KMS-11 (cell line): ENCODE data around the gene TUBA4A.

Experiments used
- H2AFZ ChIP-seq: fragments of 200-600 bp; sonication (generic); 2 replicates; pipeline ENCODE4 v1.6.1; 2016; ENCODE audit warnings: antibody characterized with exemption, mixed run types, low read depth
- H3K27ac ChIP-seq: fragments of 200-600 bp; sonication (generic); 2 replicates; pipeline ENCODE4 v1.6.1; 2016; ENCODE audit warnings: mild to moderate bottlenecking, mixed run types
- H3K27me3 ChIP-seq: fragments of 200-600 bp; sonication (generic); 2 replicates; pipeline ENCODE4 v1.6.1; 2017; ENCODE audit warnings: mild to moderate bottlenecking, low read depth, mixed run types, moderate library complexity; ENCODE audit not compliant: insufficient read depth
- H3K36me3 ChIP-seq: fragments of 200-600 bp; sonication (generic); 2 replicates; pipeline ENCODE4 v1.6.1; 2017; ENCODE audit warnings: mild to moderate bottlenecking, mixed run types; ENCODE audit not compliant: insufficient read depth
- H3K4me1 ChIP-seq: fragments of 200-600 bp; sonication (generic); 2 replicates; pipeline ENCODE4 v1.6.1; 2016; ENCODE audit warnings: mild to moderate bottlenecking, low read depth, mixed run types; ENCODE audit not compliant: poor library complexity, severe bottlenecking
- H3K4me2 ChIP-seq: fragments of 200-600 bp; sonication (generic); 2 replicates; pipeline ENCODE4 v1.7.0; 2016; ENCODE audit warnings: mild to moderate bottlenecking, mixed run types
- H3K4me3 ChIP-seq: fragments of 200-600 bp; sonication (generic); IDR thresholded peaks from 2 replicates; pipeline ENCODE4 v1.6.1; 2017; ENCODE audit warnings: low read depth, low read length, mixed read lengths; ENCODE audit not compliant: insufficient read depth
- H3K79me2 ChIP-seq: fragments of 200-600 bp; sonication (generic); 2 replicates; pipeline ENCODE4 v1.6.1; 2016; ENCODE audit warnings: low read depth, mixed run types; ENCODE audit not compliant: insufficient read depth
- H3K9ac ChIP-seq: fragments of 200-600 bp; sonication (generic); 2 replicates; pipeline ENCODE4 v1.6.1; 2016; ENCODE audit warnings: mild to moderate bottlenecking, mixed run types
- H4K20me1 ChIP-seq: fragments of 200-600 bp; sonication (generic); 2 replicates; pipeline ENCODE4 v1.6.1; 2016; ENCODE audit warnings: mild to moderate bottlenecking, mixed run types; ENCODE audit not compliant: insufficient read depth
- TF ChIP-seq, protein P1 (sequence below): fragments of 200-600 bp; sonication (generic); conservative IDR thresholded peaks from 2 replicates; pipeline ENCODE4 v1.6.1; 2017; ENCODE audit warnings: low read depth, mild to moderate bottlenecking, antibody characterized with exemption, low read length, moderate library complexity, mixed read lengths

The TUBA4A gene

DNA sequence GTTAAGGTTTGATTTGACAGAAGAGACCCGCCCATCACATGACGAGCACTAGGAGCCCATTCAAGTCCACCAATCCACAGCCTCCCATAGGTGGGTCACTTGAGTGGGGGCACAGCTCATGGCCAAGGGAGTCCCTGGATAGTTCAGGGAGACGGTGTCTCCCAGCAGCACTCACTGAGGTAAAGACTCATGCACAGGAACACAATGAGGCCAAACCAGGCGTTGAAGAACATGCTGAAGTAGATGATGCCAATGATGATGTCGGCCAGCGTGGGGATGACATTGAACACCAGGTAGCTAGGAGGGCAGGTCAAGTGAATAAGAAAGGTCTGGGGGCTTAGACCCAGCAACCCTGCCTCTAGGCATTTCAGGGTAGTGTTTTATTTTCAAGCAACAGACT is 38.9 kb downstream of the TUBA4A start:
- no peaks in the 10 kb centered on the region for H3K27me3 ChIP-seq
- no peak overlapping the region for H3K27ac ChIP-seq
- no peak overlapping the region for H3K9ac ChIP-seq
- no peak overlapping the region for H3K4me3 ChIP-seq
- H3K36me3 ChIP-seq, result no peaks in the 10 kb centered on the region
- H3K4me2 ChIP-seq, result no peak overlapping the region
- H2AFZ ChIP-seq, result no peak overlapping the region
- H4K20me1 ChIP-seq, result no peaks in the 10 kb centered on the region
- TF ChIP-seq, protein P1, sequence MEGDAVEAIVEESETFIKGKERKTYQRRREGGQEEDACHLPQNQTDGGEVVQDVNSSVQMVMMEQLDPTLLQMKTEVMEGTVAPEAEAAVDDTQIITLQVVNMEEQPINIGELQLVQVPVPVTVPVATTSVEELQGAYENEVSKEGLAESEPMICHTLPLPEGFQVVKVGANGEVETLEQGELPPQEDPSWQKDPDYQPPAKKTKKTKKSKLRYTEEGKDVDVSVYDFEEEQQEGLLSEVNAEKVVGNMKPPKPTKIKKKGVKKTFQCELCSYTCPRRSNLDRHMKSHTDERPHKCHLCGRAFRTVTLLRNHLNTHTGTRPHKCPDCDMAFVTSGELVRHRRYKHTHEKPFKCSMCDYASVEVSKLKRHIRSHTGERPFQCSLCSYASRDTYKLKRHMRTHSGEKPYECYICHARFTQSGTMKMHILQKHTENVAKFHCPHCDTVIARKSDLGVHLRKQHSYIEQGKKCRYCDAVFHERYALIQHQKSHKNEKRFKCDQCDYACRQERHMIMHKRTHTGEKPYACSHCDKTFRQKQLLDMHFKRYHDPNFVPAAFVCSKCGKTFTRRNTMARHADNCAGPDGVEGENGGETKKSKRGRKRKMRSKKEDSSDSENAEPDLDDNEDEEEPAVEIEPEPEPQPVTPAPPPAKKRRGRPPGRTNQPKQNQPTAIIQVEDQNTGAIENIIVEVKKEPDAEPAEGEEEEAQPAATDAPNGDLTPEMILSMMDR, result no peak
- no peaks in the 10 kb centered on the region for H3K79me2 ChIP-seq
- H3K4me1 ChIP-seq, result peaks cover 14% of the 10 kb centered on the region

DNA sequence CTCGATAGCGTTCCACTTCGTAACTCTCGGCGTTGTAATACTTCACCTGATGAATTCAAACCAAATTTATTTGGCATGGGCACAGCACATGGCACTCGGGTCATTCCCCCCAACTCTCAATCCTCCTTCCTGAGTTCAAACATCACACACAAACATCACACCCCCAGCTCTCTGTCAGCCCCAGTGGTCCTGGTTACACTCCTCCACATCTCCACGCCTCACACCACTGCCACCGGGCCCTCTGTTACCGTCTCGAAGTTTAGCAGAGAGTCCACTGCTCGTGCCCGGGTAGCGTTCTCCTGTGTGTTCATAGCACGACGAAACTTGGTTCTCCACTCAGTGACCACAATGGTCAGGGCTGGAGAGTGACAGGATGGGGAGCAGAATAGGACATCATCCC is 39.6 kb downstream of the TUBA4A start:
- H4K20me1 ChIP-seq, result no peaks in the 10 kb centered on the region
- H3K27me3 ChIP-seq, result no peaks in the 10 kb centered on the region
- H2AFZ ChIP-seq, result no peak overlapping the region
- TF ChIP-seq, protein P1, result no peak
- H3K79me2 ChIP-seq, result no peaks in the 10 kb centered on the region
- H3K4me1 ChIP-seq, result peaks cover 14% of the 10 kb centered on the region
- H3K27ac ChIP-seq, result no peak overlapping the region
- no peak overlapping the region for H3K4me3 ChIP-seq
- no peaks in the 10 kb centered on the region for H3K36me3 ChIP-seq
- H3K4me2 ChIP-seq, result no peak overlapping the region
- no peak overlapping the region for H3K9ac ChIP-seq

DNA sequence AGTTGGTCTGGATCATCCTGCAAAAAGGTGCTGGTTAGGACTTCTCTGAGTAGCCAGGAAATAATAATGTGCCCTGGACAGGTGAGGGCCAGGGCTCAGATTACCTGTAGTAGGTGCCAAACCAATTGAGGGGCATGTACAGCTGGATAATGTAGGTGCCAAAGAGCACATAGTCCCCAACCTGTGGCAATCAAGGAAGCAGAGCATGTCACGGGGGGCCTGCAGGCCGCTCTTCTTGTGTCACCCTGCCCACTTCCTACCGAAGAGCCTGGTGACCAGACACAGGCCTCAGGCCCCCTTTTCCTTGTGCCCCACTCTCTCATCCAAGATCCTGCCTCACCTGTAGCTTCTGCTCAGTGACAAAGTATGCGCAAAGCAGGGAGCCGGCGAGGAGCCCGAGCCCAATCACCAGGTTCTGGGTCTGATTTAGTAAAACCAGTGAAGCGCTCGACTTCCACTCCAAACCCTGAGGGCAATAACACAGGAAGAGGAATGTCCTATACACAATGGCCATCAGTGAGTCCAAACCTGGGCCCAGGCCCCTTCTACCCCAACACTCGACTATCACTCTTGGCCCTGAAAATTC is 40.1 kb downstream of the TUBA4A start:
- Histone ChIP-seq H3K4me3 (no peak overlapping the region), H3K4me2 (no peak overlapping the region), H3K79me2 (no peaks in the 10 kb centered on the region), H3K27me3 (no peaks in the 10 kb centered on the region), H3K36me3 (no peaks in the 10 kb centered on the region), H3K27ac (no peak overlapping the region), H3K4me1 (peaks cover 14% of the 10 kb centered on the region), H2AFZ (no peak overlapping the region), H3K9ac (no peak overlapping the region), H4K20me1 (no peaks in the 10 kb centered on the region)
- TF ChIP-seq, protein P1, result no peak

DNA sequence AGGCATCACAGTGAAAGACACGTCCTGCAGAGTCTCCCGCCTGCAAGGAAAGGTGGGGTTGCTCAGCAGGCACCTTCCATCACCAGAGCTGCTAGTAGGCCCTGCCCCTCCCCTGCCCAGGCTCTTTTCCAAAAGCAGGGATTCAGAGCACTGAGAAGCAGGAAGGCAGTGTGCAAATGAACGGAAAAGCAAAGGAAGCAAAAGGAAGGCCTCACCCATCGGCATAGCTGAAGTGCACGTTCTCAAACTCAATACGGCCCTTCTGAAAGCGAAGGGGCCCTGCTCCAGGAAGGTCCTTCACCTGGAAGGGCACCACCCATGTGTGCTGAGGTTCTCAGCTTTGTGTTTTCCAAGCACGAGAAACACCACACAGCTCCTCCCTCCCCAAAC is 40.7 kb downstream of the TUBA4A start:
- Histone ChIP-seq H4K20me1 (no peaks in the 10 kb centered on the region), H3K4me3 (no peak overlapping the region), H3K4me1 (peaks cover 14% of the 10 kb centered on the region), H3K9ac (no peak overlapping the region), H3K4me2 (no peak overlapping the region), H3K27ac (no peak overlapping the region), H3K79me2 (no peaks in the 10 kb centered on the region), H2AFZ (no peak overlapping the region), H3K27me3 (no peaks in the 10 kb centered on the region), H3K36me3 (no peaks in the 10 kb centered on the region)
- TF ChIP-seq, protein P1, result no peak
